SK-N-SH treated with all-trans-retinoic acid at 6 μM for 48 hours (cell line): ENCODE data around the gene SLC13A3.

Experiments
- ATAC-seq: fragments of 200-7000 bp; cut with Tn5 transposase; 3 replicates; pipeline ENCODE4 v1.9.1; 2020; ENCODE audit warnings: mild to moderate bottlenecking, moderate library complexity
- ARNTL ChIP-seq: fragments of 450-650 bp; formaldehyde crosslinking; IDR thresholded peaks from 2 replicates; pipeline ENCODE4 v1.5.0; 2020; ENCODE audit warnings: low read depth, mild to moderate bottlenecking, moderate library complexity, borderline replicate concordance
- BACH2 ChIP-seq: fragments of 250-450 bp; sonication (Bioruptor Pico); IDR thresholded peaks from 2 replicates; pipeline ENCODE4 v1.9.0; 2021; ENCODE audit warnings: mild to moderate bottlenecking, borderline replicate concordance
- CSDC2 ChIP-seq: fragments of 250-450 bp; sonication (Bioruptor Pico); IDR thresholded peaks from 2 replicates; pipeline ENCODE4 v1.5.0; 2020; ENCODE audit warnings: mild to moderate bottlenecking, moderate library complexity
- ESRRG ChIP-seq: fragments of 250-450 bp; sonication (Bioruptor Pico); IDR thresholded peaks from 2 replicates; pipeline ENCODE4 v1.6.1; 2021; ENCODE audit warnings: mild to moderate bottlenecking
- GLIS3 ChIP-seq: fragments of 250-450 bp; sonication (Bioruptor Pico); IDR thresholded peaks from 2 replicates; pipeline ENCODE4 v1.5.0; 2020; ENCODE audit warnings: mild to moderate bottlenecking, moderate library complexity
- ISL1 ChIP-seq: fragments of 250-450 bp; sonication (Bioruptor Pico); IDR thresholded peaks from 2 replicates; pipeline ENCODE4 v2.1.2; 2022; ENCODE audit warnings: mild to moderate bottlenecking, moderate library complexity
- OSR1 ChIP-seq: fragments of 250-450 bp; sonication (Bioruptor Pico); IDR thresholded peaks from 2 replicates; pipeline ENCODE4 v1.8.0; 2022; ENCODE audit warnings: moderate library complexity, mild to moderate bottlenecking, inconsistent platforms
- PPARA ChIP-seq: fragments of 250-450 bp; sonication (Bioruptor Pico); IDR thresholded peaks from 2 replicates; pipeline ENCODE4 v1.5.0; 2020; ENCODE audit warnings: mild to moderate bottlenecking, borderline replicate concordance
- RARB ChIP-seq: fragments of 250-450 bp; sonication (Bioruptor Pico); IDR thresholded peaks from 2 replicates; pipeline ENCODE4 v1.8.0; 2021; ENCODE audit warnings: mild to moderate bottlenecking, moderate library complexity
- SNAI2 ChIP-seq: fragments of 250-450 bp; sonication (Bioruptor Pico); IDR thresholded peaks from 2 replicates; pipeline ENCODE4 v1.5.0; 2020; ENCODE audit warnings: mild to moderate bottlenecking, moderate library complexity
- TCF4 ChIP-seq: fragments of 250-450 bp; sonication (Bioruptor Pico); IDR thresholded peaks from 2 replicates; pipeline ENCODE4 v1.8.0; 2021; ENCODE audit warnings: mild to moderate bottlenecking, moderate library complexity, borderline replicate concordance
- TOX ChIP-seq: fragments of 250-450 bp; sonication (Bioruptor Pico); IDR thresholded peaks from 2 replicates; pipeline ENCODE4 v1.8.0; 2021; ENCODE audit warnings: mild to moderate bottlenecking, moderate library complexity, borderline replicate concordance
- ZC3H10 ChIP-seq: fragments of 250-450 bp; sonication (Bioruptor Pico); IDR thresholded peaks from 2 replicates; pipeline ENCODE4 v1.5.1; 2021; ENCODE audit warnings: mild to moderate bottlenecking, moderate library complexity
- ZFP3 ChIP-seq: fragments of 250-450 bp; sonication (Bioruptor Pico); IDR thresholded peaks from 2 replicates; pipeline ENCODE4 v1.5.0; 2020; ENCODE audit warnings: mild to moderate bottlenecking, moderate library complexity
- ZFP30 ChIP-seq: fragments of 450-650 bp; formaldehyde crosslinking; IDR thresholded peaks from 2 replicates; pipeline ENCODE4 v1.5.0; 2022; ENCODE audit warnings: mild to moderate bottlenecking, moderate library complexity
- ZNF565 ChIP-seq: fragments of 450-650 bp; formaldehyde crosslinking; conservative IDR thresholded peaks from 2 replicates; pipeline ENCODE4 v1.5.0; 2020; ENCODE audit warnings: low read depth, mild to moderate bottlenecking, moderate library complexity
- ZNF70 ChIP-seq: fragments of 450-650 bp; formaldehyde crosslinking; IDR thresholded peaks from 2 replicates; pipeline ENCODE4 v1.5.0; 2020; ENCODE audit warnings: mild to moderate bottlenecking, moderate library complexity
- ZNF8 ChIP-seq: fragments of 450-650 bp; formaldehyde crosslinking; IDR thresholded peaks from 2 replicates; pipeline ENCODE4 v1.5.0; 2020; ENCODE audit warnings: mild to moderate bottlenecking, moderate library complexity
- TF ChIP-seq, protein P1 (sequence below): fragments of 250-450 bp; sonication (Bioruptor Pico); IDR thresholded peaks from 2 replicates; pipeline ENCODE4 v1.8.0; 2020; ENCODE audit warnings: mild to moderate bottlenecking, moderate library complexity, borderline replicate concordance
- TF ChIP-seq, protein P2 (sequence below): fragments of 250-450 bp; sonication (Bioruptor Pico); IDR thresholded peaks from 2 replicates; pipeline ENCODE4 v1.8.0; 2021; ENCODE audit warnings: low read depth, mild to moderate bottlenecking, moderate library complexity, borderline replicate concordance
- TF ChIP-seq, protein P3 (sequence below): fragments of 250-450 bp; sonication (Bioruptor Pico); IDR thresholded peaks from 2 replicates; pipeline ENCODE4 v1.5.1; 2020; ENCODE audit warnings: low read depth, mild to moderate bottlenecking, moderate library complexity
- TF ChIP-seq, protein P4 (sequence below): fragments of 250-450 bp; sonication (Bioruptor Pico); IDR thresholded peaks from 2 replicates; pipeline ENCODE4 v1.5.1; 2021; ENCODE audit warnings: mild to moderate bottlenecking, moderate library complexity

Gene SLC13A3

DNA sequence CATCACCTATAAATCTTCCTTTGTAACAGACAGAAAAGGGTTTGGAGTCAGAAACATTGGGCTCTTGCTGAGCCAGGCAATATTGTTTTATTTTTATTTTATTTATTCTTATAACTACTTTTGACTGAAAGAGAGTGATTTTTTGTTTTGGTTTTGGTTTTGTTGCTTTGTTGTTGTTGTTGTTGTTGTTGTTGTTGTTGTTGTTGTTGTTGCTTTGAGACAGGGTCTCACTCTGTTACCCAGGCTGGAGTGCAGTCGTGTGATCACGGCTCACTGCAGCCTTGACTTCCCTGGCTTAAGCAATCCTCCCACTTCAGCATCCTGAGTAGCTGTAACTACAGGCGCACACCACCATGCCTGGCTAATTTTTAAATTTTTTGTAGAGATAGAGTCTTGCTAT is 15.0 kb upstream of the SLC13A3 start (continued):
- TF ChIP-seq, protein P1, sequence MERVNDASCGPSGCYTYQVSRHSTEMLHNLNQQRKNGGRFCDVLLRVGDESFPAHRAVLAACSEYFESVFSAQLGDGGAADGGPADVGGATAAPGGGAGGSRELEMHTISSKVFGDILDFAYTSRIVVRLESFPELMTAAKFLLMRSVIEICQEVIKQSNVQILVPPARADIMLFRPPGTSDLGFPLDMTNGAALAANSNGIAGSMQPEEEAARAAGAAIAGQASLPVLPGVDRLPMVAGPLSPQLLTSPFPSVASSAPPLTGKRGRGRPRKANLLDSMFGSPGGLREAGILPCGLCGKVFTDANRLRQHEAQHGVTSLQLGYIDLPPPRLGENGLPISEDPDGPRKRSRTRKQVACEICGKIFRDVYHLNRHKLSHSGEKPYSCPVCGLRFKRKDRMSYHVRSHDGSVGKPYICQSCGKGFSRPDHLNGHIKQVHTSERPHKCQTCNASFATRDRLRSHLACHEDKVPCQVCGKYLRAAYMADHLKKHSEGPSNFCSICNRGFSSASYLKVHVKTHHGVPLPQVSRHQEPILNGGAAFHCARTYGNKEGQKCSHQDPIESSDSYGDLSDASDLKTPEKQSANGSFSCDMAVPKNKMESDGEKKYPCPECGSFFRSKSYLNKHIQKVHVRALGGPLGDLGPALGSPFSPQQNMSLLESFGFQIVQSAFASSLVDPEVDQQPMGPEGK (CRISPR knock-in tag), result no peak
- TF ChIP-seq RARB (CRISPR knock-in tag) (no peak), OSR1 (no peak)

DNA sequence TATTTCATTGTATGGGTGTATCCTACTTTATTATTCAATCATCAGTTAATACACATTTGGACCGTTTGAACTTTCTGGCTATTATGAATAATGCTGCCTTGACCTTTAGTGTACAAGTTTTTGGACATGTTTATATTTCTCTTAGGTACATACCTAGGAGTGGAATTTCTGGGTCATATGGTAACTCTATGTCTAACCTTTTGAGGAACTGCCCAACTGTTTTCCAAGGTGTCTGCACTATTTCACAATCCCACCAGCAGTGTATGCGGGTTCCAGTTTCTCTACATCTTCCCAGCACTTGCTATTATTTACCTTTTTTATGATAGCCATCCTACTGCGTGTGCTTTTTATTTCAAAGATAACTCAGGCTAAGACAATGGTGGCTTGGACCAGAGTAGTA is 14.3 kb upstream of the SLC13A3 start:
- TF ChIP-seq TOX (CRISPR knock-in tag) (no peak), CSDC2 (CRISPR knock-in tag) (no peak), SNAI2 (CRISPR knock-in tag) (no peak), ISL1 (no peak), GLIS3 (CRISPR knock-in tag) (no peak), ZNF70 (no peak), ZNF8 (CRISPR knock-in tag) (no peak), ZFP30 (no peak), TCF4 (no peak), PPARA (no peak), RARB (CRISPR knock-in tag) (no peak), ESRRG (CRISPR knock-in tag) (no peak), BACH2 (CRISPR knock-in tag) (no peak)
- TF ChIP-seq, protein P2, sequence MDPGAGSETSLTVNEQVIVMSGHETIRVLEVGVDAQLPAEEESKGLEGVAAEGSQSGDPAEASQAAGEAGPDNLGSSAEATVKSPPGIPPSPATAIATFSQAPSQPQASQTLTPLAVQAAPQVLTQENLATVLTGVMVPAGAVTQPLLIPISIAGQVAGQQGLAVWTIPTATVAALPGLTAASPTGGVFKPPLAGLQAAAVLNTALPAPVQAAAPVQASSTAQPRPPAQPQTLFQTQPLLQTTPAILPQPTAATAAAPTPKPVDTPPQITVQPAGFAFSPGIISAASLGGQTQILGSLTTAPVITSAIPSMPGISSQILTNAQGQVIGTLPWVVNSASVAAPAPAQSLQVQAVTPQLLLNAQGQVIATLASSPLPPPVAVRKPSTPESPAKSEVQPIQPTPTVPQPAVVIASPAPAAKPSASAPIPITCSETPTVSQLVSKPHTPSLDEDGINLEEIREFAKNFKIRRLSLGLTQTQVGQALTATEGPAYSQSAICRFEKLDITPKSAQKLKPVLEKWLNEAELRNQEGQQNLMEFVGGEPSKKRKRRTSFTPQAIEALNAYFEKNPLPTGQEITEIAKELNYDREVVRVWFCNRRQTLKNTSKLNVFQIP, result no peak
- TF ChIP-seq, protein P1 (CRISPR knock-in tag), result no peak
- TF ChIP-seq, protein P3, sequence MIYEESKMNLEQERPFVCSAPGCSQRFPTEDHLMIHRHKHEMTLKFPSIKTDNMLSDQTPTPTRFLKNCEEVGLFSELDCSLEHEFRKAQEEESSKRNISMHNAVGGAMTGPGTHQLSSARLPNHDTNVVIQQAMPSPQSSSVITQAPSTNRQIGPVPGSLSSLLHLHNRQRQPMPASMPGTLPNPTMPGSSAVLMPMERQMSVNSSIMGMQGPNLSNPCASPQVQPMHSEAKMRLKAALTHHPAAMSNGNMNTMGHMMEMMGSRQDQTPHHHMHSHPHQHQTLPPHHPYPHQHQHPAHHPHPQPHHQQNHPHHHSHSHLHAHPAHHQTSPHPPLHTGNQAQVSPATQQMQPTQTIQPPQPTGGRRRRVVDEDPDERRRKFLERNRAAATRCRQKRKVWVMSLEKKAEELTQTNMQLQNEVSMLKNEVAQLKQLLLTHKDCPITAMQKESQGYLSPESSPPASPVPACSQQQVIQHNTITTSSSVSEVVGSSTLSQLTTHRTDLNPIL (CRISPR knock-in tag), result no peak
- TF ChIP-seq, all 23 proteins: peak for 0
- no peak for ATAC-seq

DNA sequence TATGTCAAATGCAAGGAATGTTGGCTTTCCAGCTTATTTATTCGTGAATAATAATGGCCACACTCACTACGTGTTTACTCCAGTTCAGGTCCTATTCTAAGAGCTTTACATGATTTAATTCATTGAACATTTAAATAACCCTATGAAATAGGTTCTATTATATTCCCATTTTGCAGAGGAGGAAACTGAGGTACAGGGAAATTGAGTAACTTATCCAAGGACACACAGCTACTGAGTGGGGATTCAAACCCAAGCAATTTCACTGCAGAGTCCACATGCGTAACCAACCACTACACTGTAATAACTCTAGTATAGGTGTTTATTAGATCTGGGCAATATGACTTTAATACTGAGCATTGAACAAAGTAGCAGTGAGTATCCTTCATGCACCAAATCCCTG is 12.3 kb upstream of the SLC13A3 start:
- TF ChIP-seq ZNF70 (no peak), SNAI2 (CRISPR knock-in tag) (no peak), ARNTL (no peak)
- ATAC-seq, result no peak

DNA sequence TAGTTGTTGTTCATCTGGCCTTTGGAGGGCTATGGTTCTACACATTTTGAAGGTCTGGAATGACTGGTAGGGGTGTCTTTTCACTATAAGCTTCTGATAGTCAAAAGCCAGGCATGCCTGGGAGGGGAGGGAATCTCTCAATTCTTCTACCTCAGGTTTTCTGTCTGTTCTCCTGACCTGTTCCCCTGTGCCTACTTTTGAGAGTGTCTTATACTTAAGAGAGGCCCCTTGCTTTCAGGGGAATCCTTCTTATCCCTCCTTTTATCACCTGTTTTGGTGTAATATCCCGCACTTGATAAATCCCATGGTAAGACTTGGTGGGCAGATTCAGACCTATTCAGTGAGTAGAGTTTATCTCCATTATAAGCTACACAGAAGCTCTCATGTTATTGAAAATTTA is 10.4 kb upstream of the SLC13A3 start:
- no peak for TF ChIP-seq GLIS3 (CRISPR knock-in tag)
- TF ChIP-seq TCF4, result no peak
- TF ChIP-seq ZC3H10 (CRISPR knock-in tag), result no peak
- TF ChIP-seq ZFP30, result no peak
- TF ChIP-seq ZNF8 (CRISPR knock-in tag), result no peak
- no peak for ATAC-seq

DNA sequence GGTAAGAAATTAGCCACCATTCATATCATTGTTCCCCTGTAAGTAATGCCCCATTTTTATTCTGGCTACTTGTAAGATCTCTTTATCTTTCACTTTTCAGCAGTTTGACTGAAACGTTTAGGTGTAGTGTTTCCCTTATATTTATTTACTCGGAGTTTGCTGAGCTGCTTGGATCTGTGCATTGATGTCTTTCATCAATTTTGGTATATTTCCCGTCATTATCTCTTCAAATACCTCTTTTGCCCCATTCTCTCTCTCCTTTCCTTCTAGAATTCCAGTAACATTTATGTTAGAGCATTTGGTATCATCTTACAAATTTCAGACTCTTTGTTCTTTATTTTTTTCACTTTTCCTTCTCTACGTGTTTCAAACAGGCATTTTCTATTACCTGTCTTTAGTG is 9.2 kb upstream of the SLC13A3 start:
- ATAC-seq, result no peak
- TF ChIP-seq CSDC2 (CRISPR knock-in tag) (no peak), OSR1 (no peak), ESRRG (CRISPR knock-in tag) (no peak)
- TF ChIP-seq, all 23 proteins: peak for 0

DNA sequence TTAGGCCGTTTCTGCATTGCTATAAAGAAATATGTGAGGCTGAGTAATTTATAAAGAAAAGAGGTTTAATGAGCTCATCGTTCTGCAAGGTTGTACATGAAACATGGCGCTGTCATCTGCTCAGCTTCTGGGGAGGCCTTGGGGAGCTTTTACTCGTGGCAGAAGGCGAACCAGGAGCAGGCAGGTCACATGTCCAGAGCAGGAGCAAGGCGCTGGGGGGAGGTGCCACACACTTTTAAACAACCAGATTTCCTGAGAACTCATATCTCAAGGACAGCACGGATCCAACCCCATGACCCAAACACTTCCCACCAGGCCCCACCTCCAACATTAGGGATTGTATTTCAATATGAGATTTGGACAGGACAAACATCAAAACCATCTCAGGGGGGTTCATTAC is 6.4 kb upstream of the SLC13A3 start:
- TF ChIP-seq ARNTL (no peak), PPARA (no peak)
- ATAC-seq, result no peak

DNA sequence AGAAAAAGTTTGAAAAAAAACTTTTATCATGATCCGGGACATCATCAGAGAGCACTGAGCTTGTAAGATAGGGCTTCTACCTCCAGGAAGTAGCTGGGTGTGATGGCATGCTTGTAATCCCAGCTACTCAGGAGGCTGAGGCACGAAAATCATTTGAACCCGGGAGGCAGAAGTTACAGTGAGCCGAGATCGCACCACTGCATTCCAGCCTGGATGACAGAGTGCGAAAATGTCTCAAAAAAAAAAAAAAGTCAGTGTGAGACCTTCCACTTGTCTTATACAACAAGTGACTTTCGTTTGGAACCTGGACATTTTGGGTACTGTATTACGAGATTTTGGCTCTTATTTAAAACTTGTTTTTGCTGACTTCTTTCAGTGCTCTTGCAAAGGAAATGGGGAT is 5.9 kb upstream of the SLC13A3 start:
- no peak for ATAC-seq
- TF ChIP-seq ZFP30 (no peak), PPARA (no peak), ARNTL (no peak), ZNF565 (CRISPR knock-in tag) (no peak), ZNF70 (no peak), ZFP3 (CRISPR knock-in tag) (no peak), ZC3H10 (CRISPR knock-in tag) (no peak), TCF4 (no peak), ESRRG (CRISPR knock-in tag) (no peak), GLIS3 (CRISPR knock-in tag) (no peak), CSDC2 (CRISPR knock-in tag) (no peak), OSR1 (no peak)
- TF ChIP-seq, protein P4, sequence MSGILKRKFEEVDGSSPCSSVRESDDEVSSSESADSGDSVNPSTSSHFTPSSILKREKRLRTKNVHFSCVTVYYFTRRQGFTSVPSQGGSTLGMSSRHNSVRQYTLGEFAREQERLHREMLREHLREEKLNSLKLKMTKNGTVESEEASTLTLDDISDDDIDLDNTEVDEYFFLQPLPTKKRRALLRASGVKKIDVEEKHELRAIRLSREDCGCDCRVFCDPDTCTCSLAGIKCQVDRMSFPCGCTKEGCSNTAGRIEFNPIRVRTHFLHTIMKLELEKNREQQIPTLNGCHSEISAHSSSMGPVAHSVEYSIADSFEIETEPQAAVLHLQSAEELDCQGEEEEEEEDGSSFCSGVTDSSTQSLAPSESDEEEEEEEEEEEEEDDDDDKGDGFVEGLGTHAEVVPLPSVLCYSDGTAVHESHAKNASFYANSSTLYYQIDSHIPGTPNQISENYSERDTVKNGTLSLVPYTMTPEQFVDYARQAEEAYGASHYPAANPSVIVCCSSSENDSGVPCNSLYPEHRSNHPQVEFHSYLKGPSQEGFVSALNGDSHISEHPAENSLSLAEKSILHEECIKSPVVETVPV (CRISPR knock-in tag), result no peak
